MM.1S (cell line): Measurements from ENCODE around the gene LDLRAD3.

Source experiments
- DNase-seq: peaks from one replicate; pipeline ENCODE4 v3.0.0-alpha.2; 2015
- H2AFZ ChIP-seq: fragments of 300-600 bp; sonication (generic); 2 replicates; pipeline ENCODE4 v1.6.0; 2016; ENCODE audit warnings: antibody characterized with exemption, low read length
- H3F3A ChIP-seq: fragments of 300-600 bp; sonication (generic); 2 replicates; pipeline ENCODE4 v1.6.1; 2016; ENCODE audit warnings: mild to moderate bottlenecking, antibody characterized with exemption, low read length, moderate library complexity, mixed read lengths; ENCODE audit not compliant: insufficient read depth
- H3K27ac ChIP-seq: fragments of 300-600 bp; sonication (generic); 2 replicates; pipeline ENCODE4 v1.5.1; 2016; ENCODE audit warnings: mild to moderate bottlenecking, low read length
- H3K27me3 ChIP-seq: fragments of 300-600 bp; sonication (generic); replicated peaks from 2 replicates; pipeline ENCODE4 v1.6.0; 2016; ENCODE audit warnings: low read length; ENCODE audit not compliant: insufficient read depth
- H3K36me3 ChIP-seq: fragments of 300-600 bp; sonication (generic); replicated peaks from 2 replicates; pipeline ENCODE4 v1.6.1; 2016; ENCODE audit warnings: mild to moderate bottlenecking, low read length, mixed read lengths; ENCODE audit not compliant: insufficient read depth
- H3K4me1 ChIP-seq: fragments of 300-600 bp; sonication (generic); 2 replicates; pipeline ENCODE4 v1.6.1; 2016; ENCODE audit warnings: low read length, mixed read lengths
- H3K4me2 ChIP-seq: fragments of 300-600 bp; sonication (generic); 2 replicates; pipeline ENCODE4 v1.6.0; 2016; ENCODE audit warnings: low read depth, low read length
- H3K4me3 ChIP-seq: fragments of 300-600 bp; sonication (generic); 2 replicates; pipeline ENCODE4 v1.5.1; 2016; ENCODE audit warnings: low read length, mixed read lengths
- H3K79me2 ChIP-seq: fragments of 300-600 bp; sonication (generic); 2 replicates; pipeline ENCODE4 v1.6.1; 2016; ENCODE audit warnings: mixed run types, low read length, mixed read lengths
- H3K9ac ChIP-seq: fragments of 300-600 bp; sonication (generic); 2 replicates; pipeline ENCODE4 v1.6.1; 2016; ENCODE audit warnings: low read length, mixed read lengths
- H3K9me2 ChIP-seq: fragments of 300-600 bp; sonication (generic); replicated peaks from 2 replicates; pipeline ENCODE4 v1.6.1; 2016; ENCODE audit warnings: mild to moderate bottlenecking, low read length, mixed read lengths; ENCODE audit not compliant: insufficient read depth
- H3K9me3 ChIP-seq: fragments of 300-600 bp; sonication (generic); replicated peaks from 2 replicates; pipeline ENCODE4 v1.6.1; 2016; ENCODE audit warnings: mild to moderate bottlenecking, low read length, mixed read lengths; ENCODE audit not compliant: insufficient read depth
- H4K20me1 ChIP-seq: fragments of 300-600 bp; sonication (generic); 2 replicates; pipeline ENCODE4 v1.6.1; 2016; ENCODE audit warnings: mild to moderate bottlenecking, low read length, moderate library complexity, mixed read lengths; ENCODE audit not compliant: insufficient read depth
- EZH2 ChIP-seq: fragments of 300-600 bp; sonication (generic); optimal IDR thresholded peaks from 2 replicates; pipeline ENCODE3; 2017; ENCODE audit warnings: low read depth, mild to moderate bottlenecking, antibody characterized with exemption, low read length, mixed read lengths
- EZH2phosphoT487 ChIP-seq: fragments of 300-600 bp; sonication (generic); IDR thresholded peaks from 2 replicates; pipeline ENCODE4 v1.6.1; 2018; ENCODE audit warnings: antibody characterized with exemption, low read length
- TF ChIP-seq, protein P1 (sequence below): fragments of 300-600 bp; sonication (generic); IDR thresholded peaks from 2 replicates; pipeline ENCODE4 v1.5.1; 2016; ENCODE audit warnings: antibody characterized with exemption, low read length, mixed read lengths

The LDLRAD3 gene

DNA sequence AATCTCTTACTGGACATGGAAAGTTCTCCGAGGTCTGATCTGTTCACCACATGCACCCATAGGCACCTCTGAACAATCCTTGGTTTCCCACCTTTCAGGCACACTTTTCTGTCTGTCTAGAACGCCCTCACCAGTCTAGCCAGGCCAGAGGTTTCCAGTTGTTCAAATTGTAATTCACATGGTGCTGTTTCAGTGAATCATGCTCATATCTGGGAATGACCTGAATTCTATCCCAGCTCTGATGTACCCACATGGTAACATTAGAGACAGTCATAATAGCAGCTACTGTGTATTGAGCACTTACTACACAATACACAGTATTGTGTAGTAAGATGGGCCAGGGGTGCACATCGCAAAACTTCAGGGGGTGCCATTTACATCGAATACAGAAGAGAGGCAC lies 207.1 kb downstream of the LDLRAD3 start:
- Histone ChIP-seq H3K9me2 (no peaks in the 10 kb centered on the region), H3K4me1 (peaks cover 9% of the 10 kb centered on the region), H3K9ac (no peak overlapping the region), H4K20me1 (no peaks in the 10 kb centered on the region), H2AFZ (no peak overlapping the region), H3K9me3 (no peaks in the 10 kb centered on the region), H3K4me2 (no peak overlapping the region), H3K27ac (no peak overlapping the region), H3K79me2 (no peaks in the 10 kb centered on the region), H3F3A (no peaks in the 10 kb centered on the region), H3K36me3 (no peaks in the 10 kb centered on the region), H3K27me3 (no peaks in the 10 kb centered on the region), H3K4me3 (no peak overlapping the region)
- DNase-seq: no peak
- TF ChIP-seq EZH2 (no peak), EZH2phosphoT487 (no peak)
- TF ChIP-seq, protein P1, sequence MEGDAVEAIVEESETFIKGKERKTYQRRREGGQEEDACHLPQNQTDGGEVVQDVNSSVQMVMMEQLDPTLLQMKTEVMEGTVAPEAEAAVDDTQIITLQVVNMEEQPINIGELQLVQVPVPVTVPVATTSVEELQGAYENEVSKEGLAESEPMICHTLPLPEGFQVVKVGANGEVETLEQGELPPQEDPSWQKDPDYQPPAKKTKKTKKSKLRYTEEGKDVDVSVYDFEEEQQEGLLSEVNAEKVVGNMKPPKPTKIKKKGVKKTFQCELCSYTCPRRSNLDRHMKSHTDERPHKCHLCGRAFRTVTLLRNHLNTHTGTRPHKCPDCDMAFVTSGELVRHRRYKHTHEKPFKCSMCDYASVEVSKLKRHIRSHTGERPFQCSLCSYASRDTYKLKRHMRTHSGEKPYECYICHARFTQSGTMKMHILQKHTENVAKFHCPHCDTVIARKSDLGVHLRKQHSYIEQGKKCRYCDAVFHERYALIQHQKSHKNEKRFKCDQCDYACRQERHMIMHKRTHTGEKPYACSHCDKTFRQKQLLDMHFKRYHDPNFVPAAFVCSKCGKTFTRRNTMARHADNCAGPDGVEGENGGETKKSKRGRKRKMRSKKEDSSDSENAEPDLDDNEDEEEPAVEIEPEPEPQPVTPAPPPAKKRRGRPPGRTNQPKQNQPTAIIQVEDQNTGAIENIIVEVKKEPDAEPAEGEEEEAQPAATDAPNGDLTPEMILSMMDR: no peak

DNA sequence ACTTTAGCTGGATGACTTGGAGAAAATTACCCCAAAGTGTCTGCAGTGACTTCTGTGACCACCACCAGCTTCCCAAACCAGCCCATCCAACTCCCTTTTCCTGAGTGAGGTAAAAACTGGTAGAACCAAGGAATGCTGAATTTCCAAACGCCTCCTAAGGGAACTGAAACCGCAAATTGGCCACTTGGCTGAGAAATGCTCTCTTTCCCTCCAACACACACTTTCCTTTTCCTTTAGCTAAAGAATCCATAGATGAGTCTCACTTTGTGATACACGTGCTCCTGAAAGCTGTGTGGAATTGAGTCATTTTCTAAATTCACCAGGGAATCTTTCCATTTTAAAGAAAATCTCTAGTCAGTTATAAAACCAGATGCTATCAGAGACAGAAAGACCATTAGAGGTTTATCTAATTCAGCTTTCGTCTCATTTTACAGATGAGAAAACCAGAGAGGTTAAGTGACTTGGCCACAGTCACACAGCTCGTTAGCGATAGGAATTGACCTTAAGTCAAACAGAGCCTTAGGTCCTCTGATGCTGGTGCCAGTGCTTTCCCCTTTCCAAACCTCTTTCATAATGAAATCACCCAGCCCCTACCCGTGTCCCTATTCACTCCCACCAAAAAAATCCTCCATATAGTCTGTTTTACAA lies 208.2 kb downstream of the LDLRAD3 start:
- DNase-seq: no peak
- H3K79me2 ChIP-seq: no peaks in the 10 kb centered on the region
- H3K4me3 ChIP-seq: no peak overlapping the region
- H3K27ac ChIP-seq: no peak overlapping the region
- no peaks in the 10 kb centered on the region for H3K36me3 ChIP-seq
- no peaks in the 10 kb centered on the region for H3F3A ChIP-seq
- H4K20me1 ChIP-seq: no peaks in the 10 kb centered on the region
- H3K9me2 ChIP-seq: no peaks in the 10 kb centered on the region
- no peak for TF ChIP-seq EZH2
- TF ChIP-seq EZH2phosphoT487: no peak
- TF ChIP-seq, protein P1: no peak
- H2AFZ ChIP-seq: no peak overlapping the region
- no peak overlapping the region for H3K9ac ChIP-seq
- no peak overlapping the region for H3K4me2 ChIP-seq
- H3K27me3 ChIP-seq: no peaks in the 10 kb centered on the region
- peaks cover 9% of the 10 kb centered on the region for H3K4me1 ChIP-seq
- H3K9me3 ChIP-seq: no peaks in the 10 kb centered on the region

DNA sequence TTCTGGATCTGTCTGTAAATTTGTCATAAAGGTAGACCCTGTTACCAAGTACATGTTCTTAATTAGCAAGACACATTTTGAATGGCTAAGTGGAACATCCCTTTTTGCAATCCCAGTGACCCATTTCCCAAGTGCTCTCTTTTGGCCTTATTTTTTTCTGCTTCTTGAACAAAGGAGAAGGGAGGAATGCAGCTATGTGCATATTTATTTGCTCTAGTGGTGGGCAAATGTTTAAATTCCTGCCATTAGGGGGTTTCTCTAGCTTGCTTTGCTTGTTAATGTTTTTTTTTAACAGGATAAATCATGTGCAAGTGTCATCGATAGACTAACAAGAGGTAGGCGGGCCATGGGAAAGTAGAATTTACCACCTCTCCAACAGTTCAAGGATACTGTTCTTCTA lies 209.7 kb downstream of the LDLRAD3 start:
- H3K9me3 ChIP-seq: no peaks in the 10 kb centered on the region
- no peak overlapping the region for H2AFZ ChIP-seq
- no peak overlapping the region for H3K4me2 ChIP-seq
- no peaks in the 10 kb centered on the region for H3K27me3 ChIP-seq
- H3K9me2 ChIP-seq: no peaks in the 10 kb centered on the region
- no peaks in the 10 kb centered on the region for H3F3A ChIP-seq
- no peak for TF ChIP-seq EZH2
- H3K4me3 ChIP-seq: no peak overlapping the region
- no peak overlapping the region for H3K27ac ChIP-seq
- DNase-seq: no peak
- no peaks in the 10 kb centered on the region for H3K79me2 ChIP-seq
- peaks cover 9% of the 10 kb centered on the region for H3K4me1 ChIP-seq
- no peaks in the 10 kb centered on the region for H4K20me1 ChIP-seq
- no peak overlapping the region for H3K9ac ChIP-seq
- H3K36me3 ChIP-seq: no peaks in the 10 kb centered on the region

DNA sequence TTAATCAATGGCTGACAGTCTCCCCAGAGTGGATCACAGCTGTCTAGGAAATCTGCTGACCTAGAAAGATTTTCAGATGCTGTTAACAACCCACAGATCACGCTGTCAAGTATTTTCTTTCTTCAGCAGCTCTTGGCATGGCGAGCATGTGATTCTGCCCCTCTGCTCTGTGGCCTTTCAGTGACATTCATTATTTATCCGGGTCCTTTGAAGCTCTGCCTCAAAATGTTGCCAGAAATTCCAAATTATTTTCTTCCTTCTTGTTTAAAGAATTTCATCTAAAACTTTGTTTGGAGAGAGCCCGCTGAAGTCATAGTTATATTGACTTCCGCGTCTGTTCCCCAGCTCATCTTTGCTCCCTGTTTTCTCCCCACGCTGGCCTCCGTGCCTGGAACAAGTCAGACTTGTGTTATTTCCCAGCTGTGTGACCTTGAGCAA lies 211.3 kb downstream of the LDLRAD3 start:
- H3K9ac ChIP-seq: no peak overlapping the region
- no peak overlapping the region for H3K27ac ChIP-seq
- no peak for TF ChIP-seq EZH2phosphoT487
- TF ChIP-seq, protein P1: no peak
- no peak for TF ChIP-seq EZH2

More for the DNA sequence above, 211.3 kb downstream of the LDLRAD3 start:
- H3K9me2 ChIP-seq: no peaks in the 10 kb centered on the region
- no peak overlapping the region for H2AFZ ChIP-seq
- H3K36me3 ChIP-seq: no peaks in the 10 kb centered on the region
- no peak for DNase-seq
- H3K4me3 ChIP-seq: no peak overlapping the region
- no peaks in the 10 kb centered on the region for H3K27me3 ChIP-seq
- no peaks in the 10 kb centered on the region for H3F3A ChIP-seq
- H3K79me2 ChIP-seq: no peaks in the 10 kb centered on the region
- H3K9me3 ChIP-seq: no peaks in the 10 kb centered on the region
- peaks cover under 1% of the 10 kb centered on the region; the same call in 1 of the 2 replicates for H3K4me1 ChIP-seq
- H4K20me1 ChIP-seq: no peaks in the 10 kb centered on the region
- H3K4me2 ChIP-seq: no peak overlapping the region
